Activated CD8-positive, alpha-beta memory T cell treated with anti-CD3 and anti-CD28 coated beads, Interleukin-2, amount 50 U/mL, for 24 hours (primary cell): Measurements from ENCODE around the gene QRICH1.

Experiments
- DNase-seq: peaks from one replicate; pipeline ENCODE4 v3.0.0-alpha.2; 2020; ENCODE audit errors: extremely low read depth

QRICH1 gene

GRCh38 chr3:49119036-49119435 lies 25.2 kb upstream of the QRICH1 start:
- DNase-seq: no peak

DNA sequence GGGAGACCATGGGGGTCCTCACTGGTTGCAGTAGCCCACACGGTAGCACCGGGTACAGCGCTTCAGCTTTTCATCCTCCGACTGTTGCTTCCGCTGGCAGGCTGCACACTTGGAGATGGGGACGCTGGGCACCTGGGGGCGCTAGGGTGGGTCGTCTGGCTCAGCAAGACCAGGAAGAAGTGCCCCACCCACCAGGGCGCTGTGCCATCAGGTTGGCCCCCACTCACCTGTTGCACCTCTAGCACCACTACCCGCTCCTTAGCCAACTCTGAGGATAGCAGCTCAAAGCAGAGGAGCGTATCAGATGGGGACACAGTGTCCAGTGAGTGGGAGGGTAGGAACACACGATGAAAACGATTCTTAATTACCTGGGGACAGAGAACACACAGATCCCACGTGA lies 18.4 kb upstream of the QRICH1 start:
- no peak for DNase-seq

GRCh38 chr3:49111347-49111746 lies 17.5 kb upstream of the QRICH1 start:
- no peak for DNase-seq

- DNase-seq: no peak
Observed at GRCh38 chr3:49110780-49111179, 16.9 kb upstream of the QRICH1 start.

DNA sequence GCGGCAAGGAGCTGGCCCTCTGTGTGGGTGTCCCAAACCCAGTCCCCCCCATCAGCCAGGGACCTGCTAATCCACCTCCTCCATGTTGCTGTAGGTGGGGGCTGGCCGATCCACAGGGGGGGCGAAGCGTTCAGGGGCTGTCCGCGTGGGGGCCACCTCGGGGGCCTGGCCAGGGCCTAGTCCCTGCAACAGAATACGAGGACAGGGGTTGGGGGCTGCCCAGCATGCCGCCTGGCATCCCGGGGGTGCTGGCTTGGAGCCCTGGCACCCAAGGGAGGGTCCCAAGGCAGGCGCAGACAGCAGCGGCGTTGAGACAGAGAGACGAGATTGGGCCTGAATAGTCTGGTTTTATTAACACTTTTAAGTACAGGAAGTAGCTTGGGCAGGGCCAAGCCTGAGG lies 14.5 kb upstream of the QRICH1 start:
- no peak for DNase-seq

- peak; percentile 83 for DNase-seq
Observed at GRCh38 chr3:49104427-49105291, 10.8 kb upstream of the QRICH1 start, which contains the start of gene QARS1. Gene QARS1 (minus strand): TSS chr3:49104757. CDS start chr3:49104733, 24 bp downstream.

DNA sequence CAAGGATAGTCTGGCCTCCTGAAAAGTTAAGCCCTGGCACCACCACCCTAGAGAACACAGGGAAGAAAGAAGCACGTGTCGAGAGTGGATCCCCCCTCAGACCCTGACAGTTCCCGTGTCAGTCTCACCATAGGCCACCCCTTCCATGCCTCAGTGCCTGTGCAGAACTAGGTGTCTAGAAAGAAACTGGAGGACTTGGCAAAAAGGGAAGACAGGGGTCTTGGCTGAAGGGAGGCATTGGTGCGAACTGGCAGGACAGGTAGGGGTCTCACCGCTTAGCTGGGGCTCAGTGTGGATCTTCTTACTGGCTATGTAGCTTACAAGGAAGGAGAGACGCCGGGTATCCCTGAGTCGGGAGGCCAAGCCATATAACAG lies 10.2 kb upstream of the QRICH1 start:
- DNase-seq: no peak

GRCh38 chr3:49100046-49100615 lies 6.3 kb upstream of the QRICH1 start:
- DNase-seq: no peak

- no peak for DNase-seq
Observed at GRCh38 chr3:49098910-49099630, 5.2 kb upstream of the QRICH1 start.

DNA sequence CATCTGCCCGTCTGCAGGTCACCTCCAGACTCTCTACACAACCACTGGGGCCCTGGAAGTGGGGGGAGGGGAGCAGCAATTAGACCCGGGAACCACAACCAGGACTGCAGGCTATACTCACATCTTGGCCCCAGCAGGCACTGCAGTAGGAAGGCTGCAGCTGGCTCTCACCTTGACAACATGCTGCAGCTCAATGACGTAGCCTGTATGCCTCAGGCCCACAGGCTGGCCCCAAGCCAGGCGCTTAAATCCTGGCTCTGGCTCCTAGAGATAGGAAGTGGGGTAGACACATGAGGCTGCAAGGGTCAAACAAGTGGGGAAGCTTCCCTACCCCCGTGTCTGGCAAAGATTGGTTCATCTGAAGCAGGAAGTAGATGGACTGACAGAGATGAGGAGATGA lies 4.6 kb upstream of the QRICH1 start:
- DNase-seq: no peak

- DNase-seq: peak; percentile 41
Observed at GRCh38 chr3:49092938-49093852, 676 bp downstream of the QRICH1 start.

DNA sequence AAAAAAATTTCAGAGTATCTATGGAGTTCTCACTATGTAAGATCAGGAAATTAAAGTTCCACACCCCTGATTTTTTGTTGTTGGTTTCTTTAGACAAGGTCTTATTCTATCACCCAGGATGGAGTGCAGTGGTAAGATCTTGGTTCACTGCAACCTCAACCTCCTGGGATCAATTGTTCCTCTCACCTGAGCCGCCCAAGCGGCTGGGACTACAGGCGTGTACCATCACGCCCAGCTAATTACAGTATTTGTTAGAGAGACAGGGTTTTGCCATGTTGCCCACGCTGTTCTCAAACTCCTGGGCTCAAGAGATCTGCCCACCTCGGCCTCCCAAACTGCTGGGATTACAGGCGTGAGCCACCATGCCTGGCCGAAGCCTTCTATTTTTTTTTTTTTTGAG lies 12.4 kb downstream of the QRICH1 start:
- DNase-seq: no peak

- no peak for DNase-seq
Observed at GRCh38 chr3:49079270-49079669, 14.6 kb downstream of the QRICH1 start.

DNA sequence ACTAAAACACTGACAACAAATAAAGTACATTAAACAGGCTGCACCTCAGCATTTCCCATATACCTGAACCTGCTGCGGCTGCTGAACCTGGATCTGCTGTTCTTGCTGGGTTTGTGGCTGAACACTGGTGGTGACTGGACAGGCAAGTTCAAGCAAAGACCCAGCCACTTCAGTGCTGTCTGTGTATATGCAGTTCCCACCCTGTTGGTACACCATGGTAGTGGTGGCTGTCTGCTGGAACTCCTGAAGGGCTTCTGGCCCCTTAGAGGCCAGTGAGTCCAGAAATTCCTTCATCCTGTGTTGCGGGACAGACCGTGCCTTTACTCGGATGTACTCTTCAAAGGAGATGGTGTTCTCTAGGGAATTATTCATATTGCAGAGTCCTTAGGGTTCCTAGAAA lies 17.2 kb downstream of the QRICH1 start:
- DNase-seq: no peak

- no peak for DNase-seq
Observed at GRCh38 chr3:49076116-49076515, 17.8 kb downstream of the QRICH1 start.

GRCh38 chr3:49058011-49058410 lies 35.9 kb downstream of the QRICH1 start:
- DNase-seq: no peak

GRCh38 chr3:49057268-49057667 lies 36.6 kb downstream of the QRICH1 start:
- DNase-seq: no peak

DNA sequence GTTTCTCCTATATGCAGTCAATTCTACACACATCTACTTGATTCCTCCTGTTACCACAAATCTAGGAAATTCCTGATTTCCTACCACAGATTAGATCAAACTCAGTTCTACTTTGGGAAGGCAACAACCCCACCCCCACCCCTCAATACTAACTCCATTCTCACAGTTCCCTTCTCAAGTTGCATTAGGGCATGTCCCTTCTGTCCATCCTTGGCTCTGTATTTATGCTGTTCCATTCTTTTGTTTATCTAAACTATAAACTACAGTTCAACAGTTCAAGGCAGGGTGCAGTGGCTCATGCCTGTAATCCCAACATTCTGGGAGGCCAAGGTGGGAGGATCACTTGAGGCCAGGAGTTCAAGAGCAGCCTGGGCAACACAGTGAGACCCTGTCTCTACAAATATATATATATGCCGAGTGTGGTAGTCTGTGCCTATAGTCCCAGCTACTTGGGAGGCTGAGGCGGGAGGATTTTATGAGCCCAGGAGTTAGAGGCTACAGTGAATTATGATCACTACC lies 39.5 kb downstream of the QRICH1 start:
- DNase-seq: no peak

DNA sequence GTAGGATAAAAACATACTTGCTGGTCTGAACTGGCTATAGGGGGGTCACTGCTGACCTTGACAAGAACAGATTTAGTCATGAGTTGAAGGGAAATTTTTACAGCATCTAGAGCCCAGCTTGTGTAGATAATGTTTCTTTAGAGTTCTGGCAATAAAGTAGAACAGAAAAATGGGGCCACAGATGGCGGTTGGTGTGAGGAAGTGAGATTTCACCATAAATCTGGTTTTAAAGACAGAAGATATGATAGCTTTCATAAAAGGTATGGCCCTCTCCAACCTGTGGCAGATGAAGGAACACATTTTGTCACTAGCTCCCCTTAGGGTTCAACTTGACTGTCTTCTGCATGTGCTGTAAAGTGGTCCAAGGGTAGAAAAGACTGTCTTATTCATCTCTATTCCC lies 40.3 kb downstream of the QRICH1 start:
- no peak for DNase-seq

DNA sequence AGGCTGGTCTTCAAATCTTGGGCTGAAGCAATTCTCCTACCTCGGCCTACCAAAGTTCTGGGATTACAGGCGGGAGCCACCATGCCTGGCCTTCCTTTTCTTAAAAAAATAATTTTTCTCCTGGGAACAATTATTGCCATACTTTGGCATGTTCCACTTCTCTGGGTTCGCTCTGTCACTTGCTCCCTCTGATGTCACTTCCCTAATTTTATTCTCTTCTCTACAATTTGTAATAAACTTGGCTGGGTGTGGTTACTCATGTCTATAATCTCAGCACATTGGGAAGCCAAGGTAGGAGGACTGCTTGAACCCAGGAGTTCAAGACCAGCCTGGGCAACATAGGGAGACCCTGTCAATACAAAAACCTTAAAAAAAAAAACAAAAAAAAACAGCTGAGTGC lies 58.6 kb downstream of the QRICH1 start:
- no peak for DNase-seq

DNA sequence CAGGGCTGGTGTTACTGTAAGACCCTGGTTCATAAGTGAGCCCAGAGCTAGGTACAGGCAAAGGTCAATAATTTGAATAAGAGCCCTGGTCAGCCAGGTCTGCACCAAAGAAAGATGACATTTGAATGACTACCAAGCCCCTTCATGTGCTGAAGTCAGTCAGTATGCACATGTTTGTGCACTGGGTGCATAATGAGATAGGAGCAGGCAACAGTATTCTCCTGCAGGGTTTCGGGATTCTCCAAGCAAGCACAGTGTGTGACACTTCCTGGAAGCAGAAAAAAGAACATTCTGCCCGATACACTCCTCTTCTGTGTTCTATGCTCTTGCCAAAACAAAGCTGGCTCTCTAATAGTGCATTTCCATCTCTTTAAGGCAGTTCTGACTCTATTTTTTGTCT lies 59.2 kb downstream of the QRICH1 start:
- DNase-seq: no peak
